ENCODE data around the gene FLVCR2.

The FLVCR2 gene, protein sequence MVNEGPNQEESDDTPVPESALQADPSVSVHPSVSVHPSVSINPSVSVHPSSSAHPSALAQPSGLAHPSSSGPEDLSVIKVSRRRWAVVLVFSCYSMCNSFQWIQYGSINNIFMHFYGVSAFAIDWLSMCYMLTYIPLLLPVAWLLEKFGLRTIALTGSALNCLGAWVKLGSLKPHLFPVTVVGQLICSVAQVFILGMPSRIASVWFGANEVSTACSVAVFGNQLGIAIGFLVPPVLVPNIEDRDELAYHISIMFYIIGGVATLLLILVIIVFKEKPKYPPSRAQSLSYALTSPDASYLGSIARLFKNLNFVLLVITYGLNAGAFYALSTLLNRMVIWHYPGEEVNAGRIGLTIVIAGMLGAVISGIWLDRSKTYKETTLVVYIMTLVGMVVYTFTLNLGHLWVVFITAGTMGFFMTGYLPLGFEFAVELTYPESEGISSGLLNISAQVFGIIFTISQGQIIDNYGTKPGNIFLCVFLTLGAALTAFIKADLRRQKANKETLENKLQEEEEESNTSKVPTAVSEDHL

DNA sequence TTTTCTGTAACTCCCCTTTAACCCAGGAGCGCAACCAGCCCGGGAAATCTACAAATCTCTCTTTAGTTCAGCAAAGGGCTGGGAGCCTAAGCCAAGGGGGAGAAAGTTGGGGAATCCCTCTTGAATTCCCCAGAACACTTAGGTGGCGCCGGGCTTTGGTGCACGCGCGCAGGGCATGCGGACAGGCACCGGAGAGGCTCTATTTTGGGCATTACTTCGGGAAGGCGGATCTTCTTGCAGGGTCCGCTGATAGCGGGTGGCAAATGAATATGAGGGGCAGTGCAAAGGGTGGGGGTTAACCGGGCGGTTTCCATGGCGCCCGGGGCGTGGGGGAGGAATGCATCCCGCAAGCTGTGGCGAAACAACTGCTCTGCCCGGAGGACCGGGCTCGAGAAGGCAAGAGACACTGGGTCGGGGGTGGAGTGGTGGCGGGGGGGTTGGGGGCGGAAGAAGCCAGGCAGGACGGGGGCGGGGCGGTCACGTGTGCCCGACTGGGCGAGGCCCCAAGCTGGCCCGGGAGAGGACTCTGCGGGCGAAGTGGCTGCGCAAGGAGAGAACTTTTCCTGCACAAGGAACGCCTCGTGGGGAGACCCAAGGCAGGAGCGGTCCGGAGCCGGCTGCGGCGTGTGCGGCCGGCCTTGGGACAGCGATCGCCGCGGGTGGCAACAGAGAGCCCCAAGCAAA, at the start of gene FLVCR2:
Gene FLVCR2, plus strand, starts transcription at position 519 of the 684 bp plus-strand sequence. CDS start 353 bp downstream, outside the sequence.
- Mint-ChIP-seq H3K27ac (peak within 1 kb of the TSS in 1 of 2 donors; percentile 81), H3K4me1 (peaks cover 27% of the 10 kb centered on the region), H3K27me3 (no peaks in the 10 kb centered on the region), H3K9me3 (no peaks in the 10 kb centered on the region), H3K4me3 (peak within 1 kb of the TSS; percentile 86 to 91)
- DNase-seq (peak; percentile 38 to 45), ATAC-seq (peak; percentile 76)

GRCh38 chr14:75531256-75531655, 47.2 kb upstream of the FLVCR2 start:
- peak overlapping the region in 1 of 2 donors; percentile 13 for H3K4me3 Mint-ChIP-seq

DNA sequence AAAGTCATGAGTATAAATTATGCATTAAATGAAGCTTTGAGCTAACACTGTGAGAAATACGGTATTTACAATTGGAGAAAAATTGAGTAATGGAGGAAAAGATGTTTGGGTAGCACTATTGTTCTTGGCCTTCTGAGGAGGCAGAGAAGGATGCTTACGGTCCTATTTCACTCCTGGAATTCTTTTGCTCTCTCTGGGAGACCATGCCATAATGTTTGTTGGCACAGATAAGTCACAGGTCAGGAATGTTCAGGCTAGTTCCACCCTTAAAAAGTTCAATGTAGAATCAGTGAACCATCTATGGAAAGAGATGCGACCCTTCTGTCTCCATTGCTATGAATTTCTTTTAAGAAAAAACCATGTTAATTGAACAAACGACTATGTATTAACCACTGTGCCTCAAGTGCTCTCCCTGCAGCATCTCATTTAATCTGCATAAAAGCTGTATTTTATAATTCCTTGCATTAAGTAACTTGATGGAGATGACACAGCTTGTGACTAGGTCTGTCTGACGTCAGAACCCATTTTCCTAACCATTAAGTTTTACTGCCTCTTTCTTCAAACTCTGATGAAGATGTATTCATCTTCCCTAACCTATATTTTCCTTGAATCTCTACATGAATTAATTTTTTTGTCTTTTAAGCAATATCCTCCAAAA, 46.6 kb upstream of the FLVCR2 start:
- Mint-ChIP-seq H3K9me3 (no peaks in the 10 kb centered on the region), H3K4me3 (peak overlapping the region in 1 of 2 donors; percentile 13), H3K27me3 (no peaks in the 10 kb centered on the region), H3K4me1 (peaks cover 51% of the 10 kb centered on the region), H3K27ac (peak overlapping the region in 1 of 2 donors; percentile 60)
- no peak for DNase-seq
- no peak for ATAC-seq

More at GRCh38 chr14:75531256-75531655, 47.2 kb upstream of the FLVCR2 start:
- Mint-ChIP-seq H3K27ac (peak overlapping the region in 1 of 2 donors; percentile 60), H3K27me3 (no peaks in the 10 kb centered on the region), H3K4me1 (peaks cover 55% of the 10 kb centered on the region), H3K9me3 (no peaks in the 10 kb centered on the region)
- DNase-seq (no peak), ATAC-seq (no peak)

DNA sequence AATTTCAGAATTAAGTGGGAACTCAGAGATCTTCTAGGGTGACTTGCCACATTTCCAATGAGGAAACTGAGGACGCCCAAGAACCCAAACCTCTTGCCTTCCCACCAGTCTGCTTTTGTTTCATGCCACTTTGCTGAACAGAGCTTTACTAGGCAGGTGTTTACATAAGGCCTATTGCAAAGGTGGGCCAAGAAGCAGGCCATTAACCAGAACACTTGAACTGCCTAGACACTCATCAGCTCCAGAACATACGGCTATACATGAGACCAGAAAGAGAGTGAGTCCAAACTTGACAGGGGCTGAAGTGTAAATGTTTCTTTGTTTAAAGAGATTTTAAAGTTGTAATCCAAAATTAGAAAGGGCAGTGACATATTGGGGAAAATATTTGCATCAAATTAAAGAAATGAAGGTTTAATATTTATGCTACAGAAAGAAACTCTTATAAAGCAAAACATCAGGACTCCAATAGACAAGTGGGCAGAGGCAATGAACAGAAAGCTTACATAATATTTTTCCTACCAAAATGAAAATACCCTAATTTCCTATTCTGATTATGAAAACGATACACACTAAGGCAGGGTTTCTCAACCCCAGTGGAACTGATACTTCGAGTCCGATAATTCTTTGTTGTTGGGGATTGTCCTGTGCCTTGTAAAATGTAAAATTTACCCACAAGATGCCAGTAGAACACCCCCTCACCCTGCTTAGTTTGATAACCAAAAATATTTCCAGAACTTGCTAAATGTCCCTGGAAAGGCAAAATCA, 44.4 kb upstream of the FLVCR2 start:
- DNase-seq (no peak), ATAC-seq (peak; percentile 48)
- Mint-ChIP-seq H3K27ac (peak overlapping the region; percentile 4 to 56), H3K4me3 (peak overlapping the region in 1 of 2 donors; percentile 23), H3K9me3 (no peaks in the 10 kb centered on the region), H3K27me3 (no peaks in the 10 kb centered on the region), H3K4me1 (peaks cover 50% of the 10 kb centered on the region)

GRCh38 chr14:75535164-75535898, 43.1 kb upstream of the FLVCR2 start:
- Mint-ChIP-seq H3K27me3 (no peaks in the 10 kb centered on the region), H3K4me1 (peaks cover 64% of the 10 kb centered on the region), H3K9me3 (no peaks in the 10 kb centered on the region), H3K27ac (no peak overlapping the region), H3K4me3 (no peak overlapping the region)
- DNase-seq: no peak
- ATAC-seq: no peak

- Mint-ChIP-seq H3K27me3 (no peaks in the 10 kb centered on the region), H3K27ac (peak overlapping the region in 1 of 2 donors; percentile 50), H3K9me3 (no peaks in the 10 kb centered on the region), H3K4me3 (no peak overlapping the region), H3K4me1 (peaks cover 69% of the 10 kb centered on the region)
- ATAC-seq (no peak), DNase-seq (no peak)
Measured at GRCh38 chr14:75537071-75537470, 41.3 kb upstream of the FLVCR2 start.

DNA sequence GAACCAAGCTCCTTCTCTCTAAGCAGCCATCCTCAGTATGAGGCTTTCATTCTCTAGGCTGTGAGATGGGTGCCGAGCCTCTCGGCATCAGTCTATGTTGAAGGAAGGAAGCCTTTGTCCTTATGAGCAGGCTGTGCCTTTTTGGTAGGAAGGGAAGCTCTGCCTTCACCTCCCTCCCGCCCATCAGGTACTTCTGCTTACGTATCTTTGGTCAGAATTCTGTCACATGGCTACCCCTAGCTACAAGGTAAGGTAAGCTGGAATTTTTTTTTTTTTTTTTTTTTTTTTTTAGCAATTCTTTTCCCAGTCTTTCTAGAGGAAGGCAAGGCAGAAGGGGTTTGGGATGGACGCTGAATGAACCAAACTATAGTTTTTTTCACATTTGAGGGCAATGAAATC, 39.3 kb upstream of the FLVCR2 start:
- DNase-seq (no peak), ATAC-seq (no peak)
- Mint-ChIP-seq H3K27ac (peak overlapping the region; percentile 67 to 75), H3K9me3 (no peaks in the 10 kb centered on the region), H3K4me1 (peaks cover 67% of the 10 kb centered on the region), H3K27me3 (no peaks in the 10 kb centered on the region), H3K4me3 (peak overlapping the region in 1 of 2 donors; percentile 76)

GRCh38 chr14:75539561-75540478, 38.6 kb upstream of the FLVCR2 start:
- H3K4me3 Mint-ChIP-seq: peak overlapping the region; percentile 68 to 76
- peak; percentile 34 for ATAC-seq
- DNase-seq: peak; percentile 36 to 52
- H3K9me3 Mint-ChIP-seq: no peaks in the 10 kb centered on the region
- H3K4me1 Mint-ChIP-seq: peaks cover 67% of the 10 kb centered on the region
- peak overlapping the region; percentile 67 to 75 for H3K27ac Mint-ChIP-seq
- no peaks in the 10 kb centered on the region for H3K27me3 Mint-ChIP-seq

- Mint-ChIP-seq H3K27ac (peak overlapping the region in 1 of 2 donors; percentile 1), H3K27me3 (no peaks in the 10 kb centered on the region), H3K4me3 (peak overlapping the region; percentile 68 to 70), H3K9me3 (no peaks in the 10 kb centered on the region), H3K4me1 (peaks cover 67% of the 10 kb centered on the region)
- no peak for ATAC-seq
- DNase-seq: no peak
Measured at GRCh38 chr14:75540479-75540851, 38.0 kb upstream of the FLVCR2 start.

DNA sequence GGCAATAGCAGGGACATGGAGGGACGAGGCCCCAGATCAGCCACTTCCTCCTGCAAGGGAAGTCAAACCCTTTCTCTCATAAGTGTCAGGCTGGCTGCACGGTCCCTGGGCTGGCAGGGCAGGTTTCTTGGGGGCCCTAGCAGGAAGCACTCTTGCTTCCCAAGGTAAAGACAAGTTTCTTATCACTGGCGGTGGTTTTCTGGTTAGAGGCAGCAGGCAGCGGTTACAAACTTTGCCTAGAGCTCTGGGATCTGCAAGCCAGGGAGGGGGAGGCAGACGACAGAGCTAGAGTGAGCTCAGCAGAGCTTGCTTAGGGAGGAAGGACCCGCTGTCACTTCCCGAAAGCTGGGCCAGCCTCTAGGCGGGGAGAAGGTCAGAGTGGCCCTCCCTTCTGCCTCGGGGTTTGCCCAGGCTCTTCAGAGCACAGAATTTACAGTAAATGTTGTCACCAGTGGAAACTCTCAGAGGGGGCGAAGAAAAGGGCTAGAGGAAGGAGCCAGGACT, 35.8 kb upstream of the FLVCR2 start:
- no peaks in the 10 kb centered on the region for H3K27me3 Mint-ChIP-seq
- ATAC-seq (peak; percentile 92), DNase-seq (peak; percentile 61 to 91)
- peak overlapping the region; percentile 70 to 86 for H3K4me3 Mint-ChIP-seq
- peaks cover 63% of the 10 kb centered on the region for H3K4me1 Mint-ChIP-seq
- peak overlapping the region; percentile 98 to 99 for H3K27ac Mint-ChIP-seq
- no peaks in the 10 kb centered on the region for H3K9me3 Mint-ChIP-seq

DNA sequence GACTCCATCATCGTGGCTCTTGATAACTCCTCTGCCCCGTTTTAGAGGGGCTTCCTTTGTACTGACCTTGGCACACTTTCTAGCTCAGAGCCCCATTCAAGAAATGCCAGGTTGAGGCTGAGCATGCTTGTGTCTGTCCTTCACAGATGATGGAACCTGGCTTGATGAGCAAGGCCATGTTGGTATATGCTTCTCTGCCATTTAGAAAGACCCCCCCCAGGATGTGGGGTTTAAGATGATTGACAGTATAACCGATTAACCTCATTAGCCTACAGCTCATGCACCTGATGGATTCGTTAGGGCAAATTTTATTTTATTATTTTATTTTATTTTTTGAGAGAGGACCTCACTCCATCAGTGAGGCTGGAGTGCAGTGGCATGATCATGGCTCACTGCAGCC, 35.2 kb upstream of the FLVCR2 start:
- H3K27ac Mint-ChIP-seq: peak overlapping the region; percentile 98 to 99
- no peaks in the 10 kb centered on the region for H3K27me3 Mint-ChIP-seq
- H3K9me3 Mint-ChIP-seq: no peaks in the 10 kb centered on the region
- DNase-seq (peak in 1 of 2 donors; percentile 23), ATAC-seq (peak; percentile 30)
- peak overlapping the region; percentile 70 to 86 for H3K4me3 Mint-ChIP-seq
- peaks cover 66% of the 10 kb centered on the region for H3K4me1 Mint-ChIP-seq

GRCh38 chr14:75543786-75544185, 34.6 kb upstream of the FLVCR2 start:
- Mint-ChIP-seq H3K27ac (peak overlapping the region in 1 of 2 donors; percentile 99), H3K9me3 (no peaks in the 10 kb centered on the region), H3K27me3 (no peaks in the 10 kb centered on the region), H3K4me3 (peak overlapping the region; percentile 13 to 70), H3K4me1 (peaks cover 66% of the 10 kb centered on the region)
- no peak for ATAC-seq
- no peak for DNase-seq

DNA sequence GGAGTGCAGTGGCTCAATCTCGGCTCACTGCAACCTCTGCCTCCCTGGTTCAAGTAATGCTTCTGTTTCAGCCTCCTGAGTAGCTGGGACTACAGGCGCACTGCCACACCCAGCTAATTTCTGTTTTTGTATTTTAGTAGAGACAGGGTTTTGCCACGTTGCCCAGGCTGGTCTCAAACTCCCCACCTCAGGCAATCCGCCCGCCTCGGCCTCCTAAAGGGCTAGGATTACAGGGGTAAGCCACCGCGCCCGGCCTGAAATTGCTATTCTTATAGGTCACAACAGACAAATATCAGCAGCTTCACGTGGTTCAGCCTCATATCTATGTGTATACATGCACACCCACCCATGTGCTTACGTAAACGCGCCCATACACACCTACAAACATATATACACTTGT, 32.5 kb upstream of the FLVCR2 start:
- Mint-ChIP-seq H3K9me3 (no peaks in the 10 kb centered on the region), H3K27me3 (no peaks in the 10 kb centered on the region), H3K27ac (no peak overlapping the region), H3K4me1 (peaks cover 59% of the 10 kb centered on the region), H3K4me3 (no peak overlapping the region)
- DNase-seq (no peak), ATAC-seq (no peak)

Measured in stimulated activated naive CD8-positive, alpha-beta T cell treated with anti-CD3 and anti-CD28 coated beads, Interleukin-15, amount 100 ng/mL, for 72 hours (primary cell).